ENCODE results near the gene NAA80.
"Not testable (repeated sequence)": the region's sequence is repeated elsewhere in the genome, so short reads cannot be mapped to it uniquely, and the experiment has no call there.

Gene NAA80

GRCh38 chr3:50314342-50314741 lies 15.1 kb upstream of the NAA80 start:
- no peak for DNase-seq (ENCODE audit: low spot score)

- not testable (repeated sequence) for DNase-seq (ENCODE audit: low spot score)
Measured at GRCh38 chr3:50312041-50312440, 12.8 kb upstream of the NAA80 start.

- no peak for DNase-seq (ENCODE audit: low spot score)
Measured at GRCh38 chr3:50304601-50305000, 5.4 kb upstream of the NAA80 start.

- DNase-seq (ENCODE audit: low spot score) = peak; percentile 13
Measured at GRCh38 chr3:50303013-50303815, 4.0 kb upstream of the NAA80 start, which contains the start of gene HYAL1. HYAL1 (minus strand) TSS chr3:50303574; CDS start chr3:50302956, 618 bp downstream.

- no peak for DNase-seq (ENCODE audit: low spot score)
Measured at GRCh38 chr3:50302095-50303012, 3.1 kb upstream of the NAA80 start.

GRCh38 chr3:50300681-50301254 lies 1.6 kb upstream of the NAA80 start:
- DNase-seq (ENCODE audit: low spot score) = no peak

GRCh38 chr3:50299929-50300680 lies 900 bp upstream of the NAA80 start:
- DNase-seq (ENCODE audit: low spot score) = peak; percentile 85

- no peak for DNase-seq (ENCODE audit: low spot score)
Measured at GRCh38 chr3:50299638-50299928, 378 bp upstream of the NAA80 start.

GRCh38 chr3:50297896-50298725 lies 1.1 kb downstream of the NAA80 start:
- no peak for DNase-seq (ENCODE audit: low spot score)

GRCh38 chr3:50297384-50297775 lies 1.8 kb downstream of the NAA80 start:
- no peak for DNase-seq (ENCODE audit: low spot score)

- no peak for DNase-seq (ENCODE audit: low spot score)
Measured at GRCh38 chr3:50296721-50297383, 2.4 kb downstream of the NAA80 start.

GRCh38 chr3:50295553-50296431 lies 3.4 kb downstream of the NAA80 start:
- DNase-seq (ENCODE audit: low spot score) = no peak

GRCh38 chr3:50294492-50295403 lies 4.5 kb downstream of the NAA80 start:
- no peak for DNase-seq (ENCODE audit: low spot score)

- no peak for DNase-seq (ENCODE audit: low spot score)
Measured at GRCh38 chr3:50294089-50294488, 5.1 kb downstream of the NAA80 start.

- no peak for DNase-seq (ENCODE audit: low spot score)
Measured at GRCh38 chr3:50293079-50293801, 6.0 kb downstream of the NAA80 start.

- peak; percentile 99 for DNase-seq (ENCODE audit: low spot score)
Measured at GRCh38 chr3:50292159-50293078, 6.8 kb downstream of the NAA80 start, which contains the start of gene IFRD2. IFRD2 (minus strand) TSS chr3:50292429; CDS start chr3:50292274, 155 bp downstream.

All from Ammon's horn (tissue), 1 donor.